Uterus (tissue), 4 donors: Measurements from ENCODE around the gene LTBP2. TPM values are rescaled to one million over a fixed set of nuclear protein-coding genes. Genes with fewer than 3 reads are reported as not detected.

ENCODE experiments used
- DNase-seq, 2 donors: peaks; one replicate each; pipeline ENCODE4 v3.0.0-alpha.2; 2019 to 2020
- H3K27ac ChIP-seq, 2 donors: fragments of 200-600 bp; sonication (generic); 1 replicate in 1 of 2; 2 replicates in 1 of 2; pipeline ENCODE4 v1.5.1; 2016 to 2018
- H3K27me3 ChIP-seq, 2 donors: fragments of 200-600 bp; sonication (generic); one replicate each; pipeline ENCODE4 v1.5.1; 2018 to 2019; ENCODE audit warnings: control low read depth in 1 of 2
- H3K36me3 ChIP-seq, 2 donors: fragments of 200-600 bp; sonication (generic); one replicate each; pipeline ENCODE4 v1.5.1; 2019; ENCODE audit warnings: control low read depth in 1 of 2
- H3K4me1 ChIP-seq, 2 donors: fragments of 200-600 bp; sonication (generic); one replicate each; pipeline ENCODE4 v1.5.1; 2018 to 2019; ENCODE audit warnings: control low read depth in 1 of 2
- H3K4me3 ChIP-seq, 2 donors: fragments of 200-600 bp; sonication (generic); 1 replicate in 1 of 2; 2 replicates in 1 of 2; pipeline ENCODE4 v1.5.1; 2018 to 2019; ENCODE audit warnings: mild to moderate bottlenecking in 1 of 2
- H3K9me3 ChIP-seq, 2 donors: fragments of 200-600 bp; sonication (generic); one replicate each; pipeline ENCODE4 v1.5.1; 2019; ENCODE audit warnings: control low read depth in 1 of 2
- POLR2A ChIP-seq, 2 donors: fragments of 450-650 bp; IDR thresholded peaks; one replicate each; pipeline ENCODE4 v1.6.1; 2016; ENCODE audit warnings: antibody characterized with exemption in 2 of 2, mild to moderate bottlenecking in 1 of 2, moderate library complexity in 1 of 2
- intact Hi-C: fragments of 100-400 bp; cut with DNase I; formaldehyde crosslinking; loops from one replicate; pipeline ENCODE4 v1.15.1; 2023; ENCODE audit warnings: low total_unique reads
- total RNA-seq, 4 donors: library from RNA; depleted of rRNA in 3 of 4; stranded (reverse); fragments of >200 nt in 3 of 4; gene quantifications; one replicate each; pipeline versions ENCODE4 v1.1.0 to v1.2.4, GENCODE V29; 2014 to 2023
- TF ChIP-seq, protein P1 (sequence below), 4 experiments: fragments of 200-600 bp in 2 of 4; fragments of 450-650 bp in 2 of 4; sonication (generic) in 2 of 4; IDR thresholded peaks; one replicate each; pipeline ENCODE4 v1.5.1; 2016 to 2019; ENCODE audit warnings: antibody characterized with exemption in 4 of 4, mild to moderate bottlenecking in 2 of 4, moderate library complexity in 1 of 4
- donor health status: DM: yes; HTN: yes; CAD: no.

The LTBP2 gene
- total RNA-seq, 4 donors from 2014 or later = 18.8 to 70.6 (median 35.1) TPM

DNA sequence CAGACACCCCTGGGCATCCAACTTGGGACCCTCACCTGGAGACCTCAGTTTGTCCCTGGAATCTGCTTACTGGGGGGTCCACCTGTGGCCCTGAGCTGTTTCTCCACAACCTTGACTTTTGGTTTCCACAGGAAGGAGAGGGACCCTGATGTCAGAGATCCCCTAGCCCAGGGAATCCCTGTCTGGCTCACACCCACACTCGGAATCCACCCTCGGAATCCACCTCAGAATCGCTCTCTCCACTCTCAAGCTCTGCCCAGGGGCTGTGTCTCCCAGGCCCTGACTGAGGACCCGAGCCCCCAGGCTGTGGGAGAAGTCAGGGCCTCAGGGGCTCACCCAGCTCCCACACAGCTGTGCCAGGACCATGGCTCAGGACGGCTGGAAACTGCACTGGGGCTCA lies 17.4 kb downstream of the LTBP2 start:
- Histone ChIP-seq H3K27me3 (no peaks in the 10 kb centered on the region), H3K4me3 (no peak overlapping the region), H3K36me3 (no peaks in the 10 kb centered on the region), H3K4me1 (peaks cover 31 to 42% of the 10 kb centered on the region in 2 donors), H3K27ac (peak overlapping the region; percentile 89 to 92), H3K9me3 (no peaks in the 10 kb centered on the region)
- no peak for DNase-seq
- TF ChIP-seq POLR2A (IDR thresholded peaks at IDR 0.05) = no peak
- TF ChIP-seq, protein P1, sequence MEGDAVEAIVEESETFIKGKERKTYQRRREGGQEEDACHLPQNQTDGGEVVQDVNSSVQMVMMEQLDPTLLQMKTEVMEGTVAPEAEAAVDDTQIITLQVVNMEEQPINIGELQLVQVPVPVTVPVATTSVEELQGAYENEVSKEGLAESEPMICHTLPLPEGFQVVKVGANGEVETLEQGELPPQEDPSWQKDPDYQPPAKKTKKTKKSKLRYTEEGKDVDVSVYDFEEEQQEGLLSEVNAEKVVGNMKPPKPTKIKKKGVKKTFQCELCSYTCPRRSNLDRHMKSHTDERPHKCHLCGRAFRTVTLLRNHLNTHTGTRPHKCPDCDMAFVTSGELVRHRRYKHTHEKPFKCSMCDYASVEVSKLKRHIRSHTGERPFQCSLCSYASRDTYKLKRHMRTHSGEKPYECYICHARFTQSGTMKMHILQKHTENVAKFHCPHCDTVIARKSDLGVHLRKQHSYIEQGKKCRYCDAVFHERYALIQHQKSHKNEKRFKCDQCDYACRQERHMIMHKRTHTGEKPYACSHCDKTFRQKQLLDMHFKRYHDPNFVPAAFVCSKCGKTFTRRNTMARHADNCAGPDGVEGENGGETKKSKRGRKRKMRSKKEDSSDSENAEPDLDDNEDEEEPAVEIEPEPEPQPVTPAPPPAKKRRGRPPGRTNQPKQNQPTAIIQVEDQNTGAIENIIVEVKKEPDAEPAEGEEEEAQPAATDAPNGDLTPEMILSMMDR (IDR thresholded peaks at IDR 0.05) = no peak
- intact Hi-C loops = no loop called here

DNA sequence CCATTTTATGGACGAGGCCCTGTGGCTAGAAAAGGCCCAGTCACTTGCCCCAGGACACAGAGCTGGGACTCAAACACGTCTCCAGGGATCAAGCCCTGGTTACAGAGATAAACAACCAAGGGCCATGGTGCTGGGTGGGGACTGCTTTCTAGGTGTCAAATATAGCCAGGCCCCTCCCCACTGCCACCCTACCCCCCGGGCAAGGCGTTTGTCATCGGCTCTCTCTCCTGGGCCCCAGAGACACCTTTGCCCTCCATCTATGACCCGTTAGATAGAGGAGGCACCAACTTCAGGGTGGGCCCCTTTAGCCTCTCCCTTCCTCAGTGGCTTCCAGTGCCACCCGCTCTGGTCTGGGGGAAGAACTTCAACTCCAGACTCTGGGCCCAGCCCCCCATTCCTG lies 18.0 kb downstream of the LTBP2 start:
- Histone ChIP-seq H3K27me3 (no peaks in the 10 kb centered on the region), H3K4me1 (peaks cover 28 to 36% of the 10 kb centered on the region in 2 donors), H3K4me3 (no peak overlapping the region), H3K9me3 (no peaks in the 10 kb centered on the region), H3K27ac (peak overlapping the region; percentile 89 to 92), H3K36me3 (no peaks in the 10 kb centered on the region)
- TF ChIP-seq, protein P1 (IDR thresholded peaks at IDR 0.05) = no peak
- TF ChIP-seq POLR2A (IDR thresholded peaks at IDR 0.05) = no peak
- intact Hi-C loops = no loop called here
- DNase-seq = no peak

DNA sequence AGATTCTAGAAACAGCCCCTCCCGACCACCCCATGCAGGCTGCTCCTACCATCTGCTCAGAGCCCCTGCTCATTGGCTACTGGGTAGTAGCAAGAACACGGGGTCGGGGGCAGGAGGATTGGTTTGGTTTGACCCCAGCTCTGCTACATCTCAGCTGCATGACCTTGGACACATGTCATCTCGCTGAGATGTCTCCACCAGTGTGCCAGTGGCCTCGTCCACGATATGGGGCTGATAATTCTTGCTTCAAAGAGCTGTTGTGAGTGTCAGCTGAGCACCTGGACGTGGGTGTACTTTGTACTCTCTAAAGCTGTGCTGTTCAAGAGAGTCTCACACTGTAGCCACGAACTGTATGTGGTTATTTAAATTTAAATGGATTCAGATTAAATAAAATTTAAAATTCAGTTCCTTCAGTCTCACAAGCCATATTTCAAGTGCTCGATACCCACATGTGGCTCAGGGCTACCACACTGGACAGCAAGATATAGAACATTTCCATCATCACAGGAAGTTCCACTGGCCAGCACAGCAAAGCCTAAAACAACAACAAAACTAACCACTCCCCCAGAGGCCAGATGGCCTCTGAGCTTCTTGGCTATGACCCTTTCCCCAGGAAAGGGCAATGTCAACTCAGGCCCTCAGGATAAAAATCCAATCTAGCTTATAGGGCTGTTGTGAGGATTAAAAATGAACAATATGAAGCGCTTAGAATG lies 18.6 kb downstream of the LTBP2 start:
- Histone ChIP-seq H3K4me3 (no peak overlapping the region), H3K4me1 (peaks cover 28 to 36% of the 10 kb centered on the region in 2 donors), H3K36me3 (no peaks in the 10 kb centered on the region), H3K9me3 (no peaks in the 10 kb centered on the region), H3K27me3 (no peaks in the 10 kb centered on the region), H3K27ac (peak overlapping the region; percentile 89 to 92)
- TF ChIP-seq, protein P1 (IDR thresholded peaks at IDR 0.05) = no peak
- TF ChIP-seq POLR2A (IDR thresholded peaks at IDR 0.05) = no peak
- DNase-seq = no peak
- intact Hi-C loops = no loop called here

- Histone ChIP-seq H3K4me1 (peaks cover 28 to 36% of the 10 kb centered on the region in 2 donors), H3K4me3 (no peak overlapping the region)
- intact Hi-C loops = no loop called here
Observed at GRCh38 chr14:74592476-74593201, 19.4 kb downstream of the LTBP2 start.

More at GRCh38 chr14:74592476-74593201, 19.4 kb downstream of the LTBP2 start:
- Histone ChIP-seq H3K27ac (peak overlapping the region; percentile 89 to 92), H3K36me3 (no peaks in the 10 kb centered on the region), H3K27me3 (no peaks in the 10 kb centered on the region), H3K9me3 (no peaks in the 10 kb centered on the region)
- DNase-seq = no peak
- TF ChIP-seq, protein P1 (IDR thresholded peaks at IDR 0.05) = no peak
- no peak for TF ChIP-seq POLR2A (IDR thresholded peaks at IDR 0.05)
